ENCODE data around the gene SPDYE6. TPM values are rescaled to one million over a fixed set of nuclear protein-coding genes. Genes with fewer than 3 reads are reported as not detected.
A peak's percentile ranks its signal among the peaks of the same experiment; 100 is the strongest.
"Not testable (repeated sequence)": the region's sequence is repeated elsewhere in the genome, so short reads cannot be mapped to it uniquely, and the experiment has no call there.

The SPDYE6 gene
- 1 to 10 TPM in 3 of 4 donors, not detected in 1; 1.2 to 2.4 (median 1.4) TPM for polyA plus RNA-seq (ENCODE audit: insufficient read length in 4 of 4)

GRCh38 chr7:102356344-102356743 lies at the start of gene SPDYE6:
SPDYE6 (minus strand) TSS chr7:102356444; CDS start chr7:102356023, 421 bp downstream.
- not testable (repeated sequence) for DNase-seq (ENCODE audit: low read depth in 4 of 4, low spot score in 3 of 4)

GRCh38 chr7:102404862-102405188 lies 48.6 kb upstream of the SPDYE6 start:
- DNase-seq (ENCODE audit: low read depth in 4 of 4, low spot score in 3 of 4), result not testable (repeated sequence)

GRCh38 chr7:102404005-102404861 lies 48.0 kb upstream of the SPDYE6 start:
- peak in 2 of 4 donors; percentile 14 to 28 for DNase-seq (ENCODE audit: low read depth in 4 of 4, low spot score in 3 of 4)

GRCh38 chr7:102403563-102403962 lies 47.3 kb upstream of the SPDYE6 start:
- no peak for DNase-seq (ENCODE audit: low read depth in 4 of 4, low spot score in 3 of 4)

- DNase-seq (ENCODE audit: low read depth in 4 of 4, low spot score in 3 of 4), result no peak
Measured at GRCh38 chr7:102400360-102400759, 44.1 kb upstream of the SPDYE6 start.

GRCh38 chr7:102398543-102398942 lies 42.3 kb upstream of the SPDYE6 start:
- DNase-seq (ENCODE audit: low read depth in 4 of 4, low spot score in 3 of 4), result no peak

GRCh38 chr7:102396710-102397019 lies 40.4 kb upstream of the SPDYE6 start:
- no peak for DNase-seq (ENCODE audit: low read depth in 4 of 4, low spot score in 3 of 4)

- peak; percentile 80 to 85 (median 81) for DNase-seq (ENCODE audit: low read depth in 4 of 4, low spot score in 3 of 4)
Measured at GRCh38 chr7:102395873-102396709, 39.8 kb upstream of the SPDYE6 start, which contains the start of gene PRKRIP1. PRKRIP1 (plus strand) TSS chr7:102396363; CDS start chr7:102396412, 49 bp downstream.

GRCh38 chr7:102395592-102395872 lies 39.3 kb upstream of the SPDYE6 start:
- DNase-seq (ENCODE audit: low read depth in 4 of 4, low spot score in 3 of 4), result peak in 1 of 4 donors; percentile 12

- DNase-seq (ENCODE audit: low read depth in 4 of 4, low spot score in 3 of 4), result no peak
Measured at GRCh38 chr7:102393467-102393866, 37.2 kb upstream of the SPDYE6 start.

- DNase-seq (ENCODE audit: low read depth in 4 of 4, low spot score in 3 of 4), result no peak
Measured at GRCh38 chr7:102392330-102392729, 36.1 kb upstream of the SPDYE6 start.

GRCh38 chr7:102390697-102391484 lies 34.6 kb upstream of the SPDYE6 start:
- peak; percentile 57 to 68 (median 64) for DNase-seq (ENCODE audit: low read depth in 4 of 4, low spot score in 3 of 4)

GRCh38 chr7:102389810-102390209 lies 33.6 kb upstream of the SPDYE6 start:
- no peak for DNase-seq (ENCODE audit: low read depth in 4 of 4, low spot score in 3 of 4)

GRCh38 chr7:102387064-102387463 lies 30.8 kb upstream of the SPDYE6 start:
- no peak for DNase-seq (ENCODE audit: low read depth in 4 of 4, low spot score in 3 of 4)

GRCh38 chr7:102381696-102382425 lies 25.6 kb upstream of the SPDYE6 start:
- not testable (repeated sequence) for DNase-seq (ENCODE audit: low read depth in 4 of 4, low spot score in 3 of 4)

- DNase-seq (ENCODE audit: low read depth in 4 of 4, low spot score in 3 of 4), result not testable (repeated sequence)
Measured at GRCh38 chr7:102380837-102381236, 24.6 kb upstream of the SPDYE6 start.

- DNase-seq (ENCODE audit: low read depth in 4 of 4, low spot score in 3 of 4), result no peak
Measured at GRCh38 chr7:102376964-102377466, 20.8 kb upstream of the SPDYE6 start.

- not testable (repeated sequence) for DNase-seq (ENCODE audit: low read depth in 4 of 4, low spot score in 3 of 4)
Measured at GRCh38 chr7:102372796-102373195, 16.6 kb upstream of the SPDYE6 start.

- not testable (repeated sequence) for DNase-seq (ENCODE audit: low read depth in 4 of 4, low spot score in 3 of 4)
Measured at GRCh38 chr7:102370038-102370437, 13.8 kb upstream of the SPDYE6 start.

GRCh38 chr7:102365390-102365789 lies 9.1 kb upstream of the SPDYE6 start:
- DNase-seq (ENCODE audit: low read depth in 4 of 4, low spot score in 3 of 4), result not testable (repeated sequence)

Data from right renal pelvis (tissue), 4 donors.